GM18873 (cell line): Measurements from ENCODE around the gene FAM163B.

Experiments used
- ATAC-seq: cut with Tn5 transposase; IDR thresholded peaks from one replicate; pipeline ENCODE4 v1.9.1; 2021; ENCODE audit warnings: mild to moderate bottlenecking, moderate library complexity, moderate number of reproducible peaks; ENCODE audit not compliant: unreplicated experiment, low FRiP score

FAM163B gene

GRCh38 chr9:133603135-133603927 is 5.9 kb downstream of the FAM163B start:
- ATAC-seq, result no peak

GRCh38 chr9:133602277-133602676 is 6.9 kb downstream of the FAM163B start:
- no peak for ATAC-seq

GRCh38 chr9:133601746-133602145 is 7.4 kb downstream of the FAM163B start:
- no peak for ATAC-seq

- no peak for ATAC-seq
Observed at GRCh38 chr9:133600739-133601138, 8.4 kb downstream of the FAM163B start.

- no peak for ATAC-seq
Observed at GRCh38 chr9:133599470-133600173, 9.6 kb downstream of the FAM163B start.

- no peak for ATAC-seq
Observed at GRCh38 chr9:133598978-133599377, 10.2 kb downstream of the FAM163B start.

GRCh38 chr9:133597316-133597957 is 11.8 kb downstream of the FAM163B start:
- ATAC-seq, result no peak

- ATAC-seq, result no peak
Observed at GRCh38 chr9:133595910-133596309, 13.3 kb downstream of the FAM163B start.

GRCh38 chr9:133594310-133594709 is 14.9 kb downstream of the FAM163B start:
- ATAC-seq, result no peak

- no peak for ATAC-seq
Observed at GRCh38 chr9:133593587-133594253, 15.5 kb downstream of the FAM163B start.

- no peak for ATAC-seq
Observed at GRCh38 chr9:133592731-133593409, 16.3 kb downstream of the FAM163B start.

- no peak for ATAC-seq
Observed at GRCh38 chr9:133591985-133592384, 17.2 kb downstream of the FAM163B start.

GRCh38 chr9:133591116-133591910 is 17.9 kb downstream of the FAM163B start:
- no peak for ATAC-seq

GRCh38 chr9:133590231-133590855 is 18.8 kb downstream of the FAM163B start:
- no peak for ATAC-seq

GRCh38 chr9:133589454-133590227 is 19.5 kb downstream of the FAM163B start:
- no peak for ATAC-seq

- ATAC-seq, result no peak
Observed at GRCh38 chr9:133587466-133587865, 21.7 kb downstream of the FAM163B start.

- no peak for ATAC-seq
Observed at GRCh38 chr9:133587051-133587450, 22.1 kb downstream of the FAM163B start.
